Right ventricle myocardium superior (tissue), 1 donor: ENCODE measurements around the gene OPN1SW. TPM values are rescaled to one million over a fixed set of nuclear protein-coding genes. Genes with fewer than 3 reads are reported as not detected.

Experiments used
- ATAC-seq: fragments of 200-7000 bp; cut with Tn5 transposase; one replicate; pipeline ENCODE4 v1.9.1; 2020; ENCODE audit warnings: mild to moderate bottlenecking; ENCODE audit not compliant: poor library complexity
- DNase-seq: peaks from one replicate; pipeline ENCODE4 v3.0.0-alpha.2; 2020
- intact Hi-C: fragments of 100-400 bp; cut with DNase I; formaldehyde crosslinking; loops from one replicate; pipeline ENCODE4 v1.11.2; 2022
- total RNA-seq: library from RNA; stranded (reverse); fragmentation: NEBNext Ultra II Directional; extraction: Animal tissue kit (Norgen Biotek cat#: 25700); gene quantifications from one replicate; pipeline ENCODE4 v1.2.1, GENCODE V29; 2021
- donor health status: DM: no; HTN: yes; CAD: no; lungs with severe emphysema.

OPN1SW gene
- total RNA-seq, 1 donor from 2014 or later, result not detected

DNA sequence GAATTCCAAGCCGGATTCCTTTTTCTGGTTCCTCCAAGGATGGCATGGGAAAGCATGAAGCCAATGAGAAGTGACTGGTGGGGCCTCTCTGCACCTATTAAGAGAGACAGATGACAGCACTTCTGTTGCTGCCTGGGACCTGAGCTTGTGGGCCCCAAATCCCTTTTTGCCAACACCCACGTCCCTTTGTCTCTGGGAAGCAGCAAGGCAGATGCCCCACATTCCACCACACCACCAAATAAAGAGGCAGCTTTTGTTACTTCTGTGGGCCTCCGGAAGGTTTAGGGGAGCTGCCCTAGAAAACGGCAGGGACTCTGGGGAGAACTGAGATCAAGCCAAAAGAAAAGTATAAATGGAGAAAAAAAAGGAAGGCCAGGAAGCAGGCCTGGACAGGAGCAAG lies 19.5 kb upstream of the OPN1SW start:
- intact Hi-C loops, result no loop called here
- ATAC-seq (no peak), DNase-seq (no peak)

DNA sequence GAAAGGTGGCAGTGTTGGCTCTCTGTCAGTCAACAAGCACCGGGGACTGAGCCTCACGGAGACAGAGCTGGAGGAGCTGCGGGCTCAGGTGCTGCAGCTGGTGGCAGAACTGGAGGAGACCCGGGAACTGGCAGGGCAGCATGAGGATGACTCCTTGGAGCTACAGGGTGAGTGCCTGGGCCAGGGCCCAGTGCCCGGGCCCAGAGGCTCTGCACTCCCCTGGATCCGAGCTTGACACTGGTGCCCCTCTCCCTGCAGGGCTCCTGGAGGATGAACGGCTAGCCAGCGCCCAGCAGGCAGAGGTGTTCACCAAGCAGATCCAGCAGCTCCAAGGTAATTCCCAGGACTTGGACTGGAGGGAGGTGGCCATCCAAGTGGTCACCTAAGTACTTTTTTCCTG lies 18.8 kb upstream of the OPN1SW start:
- intact Hi-C loops, result loop anchor here (5.0 kb wide), 1 partner anchor 38 kb away; the partner anchor contains the start of gene FLNC
- DNase-seq (no peak), ATAC-seq (no peak)

DNA sequence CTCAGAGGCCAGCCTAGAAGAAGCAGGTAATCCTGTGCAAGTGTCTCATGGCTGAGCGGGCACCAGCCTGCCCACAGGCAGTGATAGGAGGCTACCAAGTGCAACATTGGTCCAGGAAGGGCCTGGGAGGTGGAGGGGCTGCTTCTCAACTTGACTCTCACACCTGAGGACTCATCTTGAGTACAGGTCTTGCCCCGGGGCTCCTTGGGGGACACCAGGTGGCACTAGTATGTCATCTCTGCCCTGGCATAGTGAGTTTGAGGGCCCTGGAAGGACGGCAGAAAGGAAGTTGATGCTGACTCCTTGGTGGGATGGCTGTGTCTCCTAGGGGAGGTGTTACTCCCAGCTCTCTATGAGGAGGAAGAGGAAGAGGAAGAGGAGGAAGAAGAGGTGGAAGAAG lies 18.4 kb upstream of the OPN1SW start:
- intact Hi-C loops, result loop anchor here (5.0 kb wide), 1 partner anchor 38 kb away; the partner anchor contains the start of gene FLNC
- ATAC-seq (no peak), DNase-seq (no peak)

DNA sequence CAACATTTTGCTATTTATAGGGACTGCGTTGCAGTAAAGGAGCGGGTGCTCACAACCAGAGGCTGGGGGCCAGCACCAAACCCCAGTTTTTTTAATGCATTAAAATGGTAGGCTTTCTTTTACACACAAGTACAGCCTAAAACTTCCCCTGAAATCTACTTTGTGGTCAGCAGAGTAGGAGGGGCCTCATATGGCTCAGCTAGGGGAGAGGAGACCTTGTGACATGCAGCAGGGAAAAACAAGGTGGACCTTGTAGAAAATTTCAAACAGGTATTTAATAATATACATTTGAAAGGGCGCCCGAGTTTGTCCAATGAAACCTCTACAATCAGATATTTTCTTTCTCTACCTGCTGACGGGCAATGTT lies 17.6 kb upstream of the OPN1SW start:
- ATAC-seq (no peak), DNase-seq (no peak)
- intact Hi-C loops, result loop anchor here (5.0 kb wide), 1 partner anchor 39 kb away; the partner anchor contains the start of gene FLNC

DNA sequence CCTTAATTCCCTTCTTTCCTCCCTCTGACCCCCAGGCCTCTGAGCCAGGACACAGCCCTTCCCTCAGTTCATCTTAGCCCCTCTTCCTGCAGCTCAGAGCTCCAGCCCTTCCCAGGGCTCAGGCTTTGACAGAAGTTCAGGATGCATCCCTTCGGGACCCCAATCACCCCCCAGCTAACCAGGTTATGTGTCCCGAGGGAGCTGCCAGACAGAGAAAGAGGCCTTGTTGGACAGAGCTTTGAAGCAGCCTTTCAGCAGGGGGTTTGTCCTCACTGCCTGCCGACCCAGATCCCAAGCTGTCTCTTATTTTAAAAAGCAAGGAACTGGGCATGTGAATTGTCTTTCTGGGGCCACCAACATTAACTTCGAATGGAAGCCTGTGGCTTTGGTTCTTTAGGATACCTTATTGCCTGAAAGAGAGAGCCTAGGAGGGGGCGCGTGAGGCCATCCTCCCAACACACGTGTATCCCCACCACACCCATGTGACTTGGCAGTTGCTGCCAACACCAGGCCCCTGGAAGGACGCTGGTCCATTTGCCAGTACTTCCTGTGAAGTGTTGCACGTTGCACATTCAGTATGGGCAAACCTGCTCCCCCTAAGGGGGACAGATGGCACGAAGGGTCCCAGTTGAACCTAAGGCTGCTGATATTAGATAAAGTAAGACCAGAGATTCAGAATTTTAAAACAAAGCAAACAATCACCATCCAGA lies 17.0 kb upstream of the OPN1SW start:
- intact Hi-C loops, result loop anchor here (5.0 kb wide), 1 partner anchor 40 kb away; the partner anchor contains the start of gene FLNC
- no peak for DNase-seq
- peak; percentile 10 for ATAC-seq

- intact Hi-C loops, result loop anchor here (5.0 kb wide), 1 partner anchor 40 kb away; the partner anchor contains the start of gene FLNC
- ATAC-seq (no peak), DNase-seq (no peak)
Observed at GRCh38 chr7:128791972-128792327, 16.4 kb upstream of the OPN1SW start.

- intact Hi-C loops, result loop anchor here (5.0 kb wide), 1 partner anchor 41 kb away; the partner anchor contains the start of gene FLNC
- ATAC-seq (peak; percentile 94), DNase-seq (peak; percentile 88)
Observed at GRCh38 chr7:128791121-128791971, 15.8 kb upstream of the OPN1SW start, which contains the start of gene CCDC136. Gene CCDC136 (plus strand): TSS chr7:128791968. CDS start chr7:128792412, 444 bp downstream.

- ATAC-seq (peak; percentile 30), DNase-seq (no peak)
- intact Hi-C loops, result loop anchor here (5.0 kb wide), 1 partner anchor 42 kb away; the partner anchor contains the start of gene FLNC
Observed at GRCh38 chr7:128790315-128791041, 14.9 kb upstream of the OPN1SW start.

DNA sequence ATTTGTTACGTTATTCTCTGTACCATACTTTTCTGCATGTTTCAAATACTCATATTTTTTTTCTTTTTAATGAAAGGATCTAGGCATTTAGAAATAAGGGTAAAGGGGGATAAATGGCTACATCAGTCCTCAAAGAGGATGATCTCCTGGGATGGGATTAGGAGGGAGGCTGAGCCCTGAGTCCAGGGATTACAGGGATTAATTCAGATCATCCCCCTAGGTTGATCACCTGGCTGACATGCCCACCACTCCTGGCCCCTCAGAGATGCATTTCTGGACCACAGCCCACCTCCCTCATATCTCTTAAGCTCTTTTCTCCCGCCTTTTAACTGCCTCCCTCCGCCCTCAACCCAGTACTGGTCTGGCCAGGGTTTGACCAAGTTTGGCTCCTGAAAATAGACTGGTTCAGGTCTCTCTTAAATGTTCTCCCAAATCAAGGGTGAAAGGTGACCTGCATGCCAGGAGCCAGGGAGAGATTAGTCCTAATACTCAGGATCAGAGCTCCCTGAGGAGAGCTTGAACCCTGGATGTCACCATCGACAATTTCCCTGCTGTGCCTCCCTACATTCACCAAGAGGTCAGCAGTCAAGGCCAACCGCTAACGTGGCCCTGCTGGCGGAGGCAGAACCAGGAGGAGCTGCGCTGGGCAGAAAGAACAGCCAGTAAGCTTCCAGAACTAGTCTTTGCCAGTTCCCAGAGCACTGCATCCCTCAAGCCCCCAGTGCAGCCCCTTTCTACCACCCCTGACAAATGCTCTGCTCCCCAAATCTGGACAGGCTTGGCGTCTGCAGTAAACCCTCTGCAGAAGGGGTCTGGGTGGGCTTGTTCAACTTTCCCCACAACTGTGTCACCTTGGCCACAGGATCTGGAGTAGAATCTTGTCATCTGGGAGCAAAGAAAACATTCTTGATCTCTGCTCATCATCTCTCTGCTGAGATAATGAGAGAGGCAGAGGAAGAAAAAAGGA lies 13.1 kb upstream of the OPN1SW start:
- DNase-seq, result no peak
- intact Hi-C loops, result no loop called here
- ATAC-seq, result no peak

GRCh38 chr7:128785738-128786137 lies 10.1 kb upstream of the OPN1SW start:
- intact Hi-C loops, result no loop called here
- ATAC-seq, result no peak

GRCh38 chr7:128783143-128783861 lies 7.7 kb upstream of the OPN1SW start:
- intact Hi-C loops, result no loop called here
- ATAC-seq (peak; percentile 97), DNase-seq (peak; percentile 92)

More at GRCh38 chr7:128785738-128786137, 10.1 kb upstream of the OPN1SW start:
- no peak for DNase-seq

- ATAC-seq, result no peak
- intact Hi-C loops, result no loop called here
- DNase-seq, result no peak
Observed at GRCh38 chr7:128781851-128782250, 6.3 kb upstream of the OPN1SW start.

- peak; percentile 28 for ATAC-seq
- intact Hi-C loops, result no loop called here
- no peak for DNase-seq
Observed at GRCh38 chr7:128781126-128781525, 5.5 kb upstream of the OPN1SW start.

DNA sequence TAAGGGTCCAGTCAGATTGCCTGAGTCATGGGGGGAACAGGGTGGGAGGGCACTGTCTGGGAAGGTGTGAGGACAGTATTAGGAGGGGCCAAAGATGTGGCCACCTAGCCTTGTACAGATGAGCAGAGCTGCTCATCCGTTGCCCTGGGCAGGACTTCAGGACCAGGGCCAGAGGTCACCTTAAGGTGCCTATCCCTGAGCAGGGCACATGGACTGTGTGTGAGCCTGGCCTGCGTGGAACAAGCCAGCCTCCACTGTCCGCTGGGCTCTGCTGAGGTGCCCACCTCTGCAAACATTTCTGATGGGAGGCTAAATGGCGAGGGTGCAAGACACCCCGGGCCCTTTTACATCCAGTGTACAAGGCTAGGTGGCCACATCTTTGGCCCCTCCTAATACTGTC lies 3.4 kb upstream of the OPN1SW start:
- intact Hi-C loops, result no loop called here
- ATAC-seq, result no peak
- no peak for DNase-seq

- DNase-seq (no peak), ATAC-seq (no peak)
- intact Hi-C loops, result no loop called here
Observed at GRCh38 chr7:128777156-128778123, 1.8 kb upstream of the OPN1SW start.

- intact Hi-C loops, result no loop called here
- no peak for ATAC-seq
- DNase-seq, result no peak
Observed at GRCh38 chr7:128774921-128775320, 673 bp downstream of the OPN1SW start.
